PC-3 (cell line): ENCODE data around the gene COL8A1. TPM values are rescaled to one million over a fixed set of nuclear protein-coding genes. Genes with fewer than 3 reads are reported as not detected.

ENCODE experiments used
- ATAC-seq: fragments of 200-7000 bp; cut with Tn5 transposase; 2 replicates; pipeline ENCODE4 v1.9.1; 2020; ENCODE audit warnings: mild to moderate bottlenecking, moderate library complexity
- BruUV-seq: library from RNA; stranded (reverse); fragments of 400-500 nt; replicated peaks from 2 replicates; lab custom pipeline; 2021; lab: Mats Ljungman, UMichigan
- CTCF ChIA-PET: fragments of 300-600 bp; sonication (Branson Sonifier 250); formaldehyde crosslinking; loops from one replicate; lab custom pipeline; 2022; ENCODE audit warnings: antibody characterized with exemption; lab: Charles Lee
- POLR2A ChIA-PET: fragments of 300-600 bp; sonication (Branson Sonifier 250); formaldehyde crosslinking; loops from one replicate; lab custom pipeline; 2022; ENCODE audit warnings: antibody characterized with exemption; ENCODE audit not compliant: unreplicated experiment; lab: Charles Lee
- DNase-seq: peaks from one replicate; pipeline ENCODE4 v3.0.0-alpha.2; 2015
- H2AFZ ChIP-seq: fragments of 300-600 bp; sonication (generic); 2 replicates; pipeline ENCODE4 v1.6.0; 2016; ENCODE audit warnings: antibody characterized with exemption, low read length
- H3F3A ChIP-seq: fragments of 300-600 bp; sonication (generic); one replicate; pipeline ENCODE4 v1.6.0; 2017; ENCODE audit warnings: antibody characterized with exemption, low read length, control low read depth, mild to moderate bottlenecking; ENCODE audit not compliant: unreplicated experiment
- H3K27ac ChIP-seq: fragments of 300-600 bp; sonication (generic); 2 replicates; pipeline ENCODE4 v1.5.1; 2016; ENCODE audit warnings: mild to moderate bottlenecking, low read length
- H3K27me3 ChIP-seq: fragments of 300-600 bp; sonication (generic); 2 replicates; pipeline ENCODE4 v1.6.1; 2016; ENCODE audit warnings: low read length, mixed read lengths
- H3K36me3 ChIP-seq: fragments of 300-600 bp; sonication (generic); 2 replicates; pipeline ENCODE4 v1.6.1; 2016; ENCODE audit warnings: low read depth, mixed run types, low read length, mixed read lengths
- H3K4me1 ChIP-seq: fragments of 300-600 bp; sonication (generic); 2 replicates; pipeline ENCODE4 v1.5.1; 2016; ENCODE audit warnings: low read length; ENCODE audit not compliant: insufficient read depth
- H3K4me2 ChIP-seq: fragments of 300-600 bp; sonication (generic); 2 replicates; pipeline ENCODE4 v1.6.0; 2016; ENCODE audit warnings: low read length
- H3K4me3 ChIP-seq: fragments of 300-600 bp; sonication (generic); 2 replicates; pipeline ENCODE4 v1.5.1; 2016; ENCODE audit warnings: mild to moderate bottlenecking, low read length, mixed read lengths
- H3K79me2 ChIP-seq: fragments of 300-600 bp; sonication (generic); 2 replicates; pipeline ENCODE4 v1.6.1; 2017; ENCODE audit warnings: low read length, mixed read lengths
- H3K9ac ChIP-seq: fragments of 300-600 bp; sonication (generic); 2 replicates; pipeline ENCODE4 v1.6.0; 2016; ENCODE audit warnings: mild to moderate bottlenecking, low read length
- H3K9me2 ChIP-seq: fragments of 300-600 bp; sonication (generic); replicated peaks from 2 replicates; pipeline ENCODE4 v1.6.1; 2016; ENCODE audit warnings: mixed run types, low read length, mixed read lengths
- H3K9me3 ChIP-seq: fragments of 300-600 bp; sonication (generic); 2 replicates; pipeline ENCODE4 v1.6.1; 2016; ENCODE audit warnings: low read length, mixed read lengths
- H4K20me1 ChIP-seq: fragments of 300-600 bp; sonication (generic); 2 replicates; pipeline ENCODE4 v1.6.1; 2016; ENCODE audit warnings: low read length, mixed read lengths
- CTCF ChIP-seq: fragments of 300-600 bp; sonication (generic); conservative IDR thresholded peaks from 2 replicates; pipeline ENCODE4 v1.5.1; 2017; ENCODE audit warnings: antibody characterized with exemption, low read depth, mild to moderate bottlenecking, low read length
- EZH2 ChIP-seq: fragments of 300-600 bp; sonication (generic); IDR thresholded peaks from one replicate; pipeline ENCODE4 v1.6.1; 2017; ENCODE audit warnings: antibody characterized with exemption, mild to moderate bottlenecking, low read length; ENCODE audit not compliant: unreplicated experiment
- EZH2phosphoT487 ChIP-seq: fragments of 300-600 bp; sonication (generic); IDR thresholded peaks from 2 replicates; pipeline ENCODE4 v1.6.1; 2018; ENCODE audit warnings: mild to moderate bottlenecking, antibody characterized with exemption, low read length, borderline replicate concordance
- intact Hi-C: fragments of 100-400 bp; cut with micrococcal nuclease; formaldehyde crosslinking; loops from 2 replicates; pipeline ENCODE4 v1.9.0; 2023
- total RNA-seq: library from RNA; depleted of rRNA; stranded (reverse); fragments of >200 nt; gene quantifications from 2 replicates; pipeline ENCODE4 v1.2.3, GENCODE V29; 2014

Gene COL8A1
- total RNA-seq, 1 experiment from 2014 or later = 2.4 TPM

DNA sequence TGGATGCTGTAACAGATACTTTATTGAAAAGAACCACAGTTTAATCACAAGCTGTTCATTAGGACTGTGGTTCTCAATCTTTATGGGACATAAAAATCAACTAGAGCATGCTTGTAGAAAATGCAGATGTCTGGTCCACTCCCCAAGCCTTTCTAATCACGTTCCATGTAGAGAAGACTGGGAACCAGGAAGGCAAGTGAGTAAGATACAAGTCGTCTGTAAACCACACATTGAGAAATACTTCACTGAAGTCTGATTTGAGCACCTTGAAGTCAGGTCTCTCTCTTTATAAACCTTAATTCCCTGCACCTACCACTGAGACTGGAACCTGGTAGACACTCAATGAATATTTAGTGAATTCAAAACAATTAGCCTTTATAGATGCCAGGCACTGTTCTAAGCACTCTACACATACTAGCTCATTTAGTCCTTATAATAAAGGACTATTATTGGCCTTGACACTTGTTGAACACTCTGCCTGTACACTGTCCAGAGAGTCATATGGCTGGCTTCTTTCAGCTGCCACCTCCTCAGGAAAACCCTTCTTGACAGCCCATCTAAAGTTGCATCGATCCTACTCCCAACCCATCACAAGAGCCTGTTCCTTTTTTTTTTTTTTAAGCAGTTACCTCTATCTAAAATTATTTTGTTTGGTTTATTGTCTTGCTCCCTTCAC is 120.2 kb downstream of the COL8A1 start:
- DNase-seq (no peak), ATAC-seq (no peak)
- ChIA-PET CTCF (no interaction called here), POLR2A (no interaction called here)
- H3F3A ChIP-seq = no peaks in the 10 kb centered on the region
- H3K79me2 ChIP-seq = no peaks in the 10 kb centered on the region
- intact Hi-C loops = loop anchor here (10.0 kb wide), 1 partner anchor 1164 kb away; the partner anchor contains the start of gene CPOX
- TF ChIP-seq EZH2phosphoT487 = no peak
- no peak for TF ChIP-seq CTCF
- no peak for TF ChIP-seq EZH2
- H3K36me3 ChIP-seq = no peaks in the 10 kb centered on the region
- H3K9me3 ChIP-seq = no peaks in the 10 kb centered on the region
- no peaks in the 10 kb centered on the region for H4K20me1 ChIP-seq
- H2AFZ ChIP-seq = no peak overlapping the region
- no peaks in the 10 kb centered on the region for H3K4me1 ChIP-seq
- H3K4me2 ChIP-seq = no peak overlapping the region
- H3K4me3 ChIP-seq = no peak overlapping the region
- no peak overlapping the region for H3K9ac ChIP-seq
- H3K9me2 ChIP-seq = no peaks in the 10 kb centered on the region
- BruUV-seq = no TSS peak
- H3K27ac ChIP-seq = no peak overlapping the region
- H3K27me3 ChIP-seq = no peaks in the 10 kb centered on the region

GRCh38 chr3:99760031-99760430 is 121.6 kb downstream of the COL8A1 start:
- Histone ChIP-seq H3K4me2 (no peak overlapping the region), H3K79me2 (no peaks in the 10 kb centered on the region), H4K20me1 (no peaks in the 10 kb centered on the region), H3K27ac (no peak overlapping the region), H3K9ac (no peak overlapping the region), H3K9me3 (no peaks in the 10 kb centered on the region), H3K9me2 (no peaks in the 10 kb centered on the region), H3K27me3 (no peaks in the 10 kb centered on the region), H3K36me3 (no peaks in the 10 kb centered on the region), H3K4me1 (no peaks in the 10 kb centered on the region), H3K4me3 (no peak overlapping the region), H3F3A (no peaks in the 10 kb centered on the region), H2AFZ (no peak overlapping the region)
- ChIA-PET POLR2A (no interaction called here), CTCF (no interaction called here)
- intact Hi-C loops = no loop called here
- DNase-seq = no peak
- no peak for ATAC-seq
- BruUV-seq = no TSS peak
- TF ChIP-seq EZH2phosphoT487 = no peak
- TF ChIP-seq CTCF = no peak
- no peak for TF ChIP-seq EZH2

GRCh38 chr3:99760629-99761028 is 122.2 kb downstream of the COL8A1 start:
- H3F3A ChIP-seq = no peaks in the 10 kb centered on the region
- no TSS peak for BruUV-seq
- H3K9ac ChIP-seq = no peak overlapping the region
- DNase-seq = no peak
- H3K27ac ChIP-seq = no peak overlapping the region
- CTCF ChIA-PET = no interaction called here
- POLR2A ChIA-PET = no interaction called here
- intact Hi-C loops = no loop called here
- H3K27me3 ChIP-seq = no peaks in the 10 kb centered on the region
- H4K20me1 ChIP-seq = no peaks in the 10 kb centered on the region
- H3K9me3 ChIP-seq = no peaks in the 10 kb centered on the region
- H3K4me3 ChIP-seq = no peak overlapping the region
- ATAC-seq = no peak
- H3K4me2 ChIP-seq = no peak overlapping the region
- TF ChIP-seq CTCF (no peak), EZH2phosphoT487 (no peak), EZH2 (no peak)
- H3K79me2 ChIP-seq = no peaks in the 10 kb centered on the region
- no peaks in the 10 kb centered on the region for H3K9me2 ChIP-seq
- H2AFZ ChIP-seq = no peak overlapping the region
- no peaks in the 10 kb centered on the region for H3K4me1 ChIP-seq
- no peaks in the 10 kb centered on the region for H3K36me3 ChIP-seq
